ENCODE results near the gene DVL3. TPM values are rescaled to one million over a fixed set of nuclear protein-coding genes. Genes with fewer than 3 reads are reported as not detected.
A peak's percentile ranks its signal among the peaks of the same experiment; 100 is the strongest.
"Not testable (repeated sequence)": the region's sequence is repeated elsewhere in the genome, so short reads cannot be mapped to it uniquely, and the experiment has no call there.

Gene DVL3
- total and polyA plus RNA-seq, 10 donors = 12.3 to 67.3 (median 47.9) TPM

DNA sequence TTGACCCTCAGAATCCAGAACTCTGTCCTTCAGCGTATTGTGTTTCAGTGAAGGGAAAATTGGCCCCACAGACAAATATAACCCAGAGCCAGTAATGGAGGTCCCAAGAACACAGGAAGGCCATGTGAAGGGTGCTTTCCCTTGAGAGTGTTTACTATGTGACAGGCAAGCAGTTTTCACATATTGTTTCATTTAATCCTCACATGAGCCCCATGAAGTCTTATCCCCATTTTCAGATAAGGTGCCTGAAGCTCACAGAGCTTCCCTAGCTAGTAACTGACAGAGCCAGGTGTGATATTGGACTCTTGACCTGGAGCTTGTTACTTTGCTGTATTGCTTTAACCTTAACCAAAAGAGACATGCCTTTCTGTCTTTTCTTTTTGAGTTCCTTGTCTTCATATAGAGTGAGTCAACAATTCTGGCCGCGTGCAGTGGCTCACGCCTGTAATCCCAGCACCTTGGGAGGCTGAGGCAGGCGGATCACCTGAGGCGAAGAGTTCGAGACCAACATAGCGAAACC, 9.4 kb upstream of the DVL3 start:
- peaks cover 0 to 15% (median 12%) of the 10 kb centered on the region in 6 donors for H3K4me1 ChIP-seq
- peaks cover 8 to 64% (median 56%) of the 10 kb centered on the region in 6 donors for H3K36me3 ChIP-seq
- no peaks in the 10 kb centered on the region for H3K27me3 ChIP-seq (replicated peaks in 1 of 7)
- intact Hi-C loops (cut with DNase I; ENCODE audit: low total_unique reads) = no loop called here
- no peak overlapping the region for H3K4me3 ChIP-seq
- 81 to 91% (median 89%) methylated on average over 8 of the region's 8 CpGs for WGBS, 5 donors
- no peaks in the 10 kb centered on the region for H3K9me3 ChIP-seq
- H3K27ac ChIP-seq = peak overlapping the region in 1 of 8 donors; percentile 21
- no peak for DNase-seq
- TF ChIP-seq POLR2AphosphoS5 (IDR thresholded peaks at IDR 0.05) = no peak
- TF ChIP-seq POLR2A (IDR thresholded peaks at IDR 0.05) = no peak
- TF ChIP-seq, protein P1, sequence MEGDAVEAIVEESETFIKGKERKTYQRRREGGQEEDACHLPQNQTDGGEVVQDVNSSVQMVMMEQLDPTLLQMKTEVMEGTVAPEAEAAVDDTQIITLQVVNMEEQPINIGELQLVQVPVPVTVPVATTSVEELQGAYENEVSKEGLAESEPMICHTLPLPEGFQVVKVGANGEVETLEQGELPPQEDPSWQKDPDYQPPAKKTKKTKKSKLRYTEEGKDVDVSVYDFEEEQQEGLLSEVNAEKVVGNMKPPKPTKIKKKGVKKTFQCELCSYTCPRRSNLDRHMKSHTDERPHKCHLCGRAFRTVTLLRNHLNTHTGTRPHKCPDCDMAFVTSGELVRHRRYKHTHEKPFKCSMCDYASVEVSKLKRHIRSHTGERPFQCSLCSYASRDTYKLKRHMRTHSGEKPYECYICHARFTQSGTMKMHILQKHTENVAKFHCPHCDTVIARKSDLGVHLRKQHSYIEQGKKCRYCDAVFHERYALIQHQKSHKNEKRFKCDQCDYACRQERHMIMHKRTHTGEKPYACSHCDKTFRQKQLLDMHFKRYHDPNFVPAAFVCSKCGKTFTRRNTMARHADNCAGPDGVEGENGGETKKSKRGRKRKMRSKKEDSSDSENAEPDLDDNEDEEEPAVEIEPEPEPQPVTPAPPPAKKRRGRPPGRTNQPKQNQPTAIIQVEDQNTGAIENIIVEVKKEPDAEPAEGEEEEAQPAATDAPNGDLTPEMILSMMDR (IDR thresholded peaks at IDR 0.05 in 8 of 11, conservative IDR thresholded peaks at IDR 0.05 in 3 of 11) = no peak

GRCh38 chr3:184148076-184148475, 7.1 kb upstream of the DVL3 start:
- no peak for TF ChIP-seq POLR2AphosphoS5 (IDR thresholded peaks at IDR 0.05)
- TF ChIP-seq, protein P1 (IDR thresholded peaks at IDR 0.05 in 8 of 11, conservative IDR thresholded peaks at IDR 0.05 in 3 of 11) = no peak
- no peak for TF ChIP-seq POLR2A (IDR thresholded peaks at IDR 0.05)
- 69 to 88% (median 79%) methylated on average over 3 of the region's 3 CpGs for WGBS, 5 donors
- peaks cover 0 to 15% (median 12%) of the 10 kb centered on the region in 6 donors for H3K4me1 ChIP-seq
- H3K9me3 ChIP-seq = no peaks in the 10 kb centered on the region
- no peak for DNase-seq
- no peak overlapping the region for H3K4me3 ChIP-seq
- peaks cover 7 to 41% (median 33%) of the 10 kb centered on the region in 6 donors for H3K36me3 ChIP-seq
- intact Hi-C loops (cut with DNase I; ENCODE audit: low total_unique reads) = no loop called here
- H3K27ac ChIP-seq = no peak overlapping the region
- no peaks in the 10 kb centered on the region for H3K27me3 ChIP-seq (replicated peaks in 1 of 7)

- intact Hi-C loops (cut with DNase I; ENCODE audit: low total_unique reads) = no loop called here
- Histone ChIP-seq H3K4me1 (peaks cover 0 to 20% (median 15%) of the 10 kb centered on the region in 6 donors), H3K27me3 (replicated peaks in 1 of 7) (no peaks in the 10 kb centered on the region), H3K9me3 (no peaks in the 10 kb centered on the region), H3K4me3 (no peak overlapping the region), H3K36me3 (peaks cover 0 to 30% (median 23%) of the 10 kb centered on the region in 6 donors), H3K27ac (no peak overlapping the region)
- TF ChIP-seq POLR2A (IDR thresholded peaks at IDR 0.05) = no peak
- no peak for TF ChIP-seq POLR2AphosphoS5 (IDR thresholded peaks at IDR 0.05)
- TF ChIP-seq, protein P1 (IDR thresholded peaks at IDR 0.05 in 8 of 11, conservative IDR thresholded peaks at IDR 0.05 in 3 of 11) = no peak
- 90 to 98% (median 94%) methylated on average over 6 of the region's 6 CpGs for WGBS, 5 donors
- no peak for DNase-seq
These were observed 6.1 kb upstream of the DVL3 start for GRCh38 chr3:184149123-184149522.

GRCh38 chr3:184149770-184150169, 5.4 kb upstream of the DVL3 start:
- not testable (repeated sequence) for H3K4me3 ChIP-seq; H3K27ac ChIP-seq; H3K9me3 ChIP-seq; H3K27me3 ChIP-seq (replicated peaks in 1 of 7)
- peak; percentile 37 for DNase-seq
- WGBS, 5 donors = 76 to 87% (median 78%) methylated on average over 6 of the region's 6 CpGs
- intact Hi-C loops (cut with DNase I; ENCODE audit: low total_unique reads) = loop anchor here (10.0 kb wide), 1 partner anchor 95 kb away; the partner anchor contains the start of genes ALG3 and EEF1AKMT4
- peaks cover 0 to 25% (median 15%) of the 10 kb centered on the region in 6 donors for H3K4me1 ChIP-seq
- peaks cover 0 to 24% (median 16%) of the 10 kb centered on the region in 6 donors for H3K36me3 ChIP-seq

All from spleen (tissue), 11 donors.